HCT116 (cell line): ENCODE measurements around the gene XG. TPM values are rescaled to one million over a fixed set of nuclear protein-coding genes. Genes with fewer than 3 reads are reported as not detected.

Experiments
- ATAC-seq: fragments of 200-7000 bp; cut with Tn5 transposase; 2 replicates; pipeline ENCODE4 v1.9.1; 2020; ENCODE audit warnings: mild to moderate bottlenecking, moderate library complexity
- BruUV-seq: library from RNA; stranded (reverse); fragments of 400-500 nt; replicated peaks from 2 replicates; lab custom pipeline; 2021; lab: Mats Ljungman, UMichigan
- CTCF ChIA-PET: fragments of 300-600 bp; sonication (Branson Sonifier 250); formaldehyde crosslinking; loops from one replicate; lab custom pipeline; 2021; ENCODE audit warnings: antibody characterized with exemption; lab: Charles Lee
- POLR2A ChIA-PET: fragments of 300-600, 350-600 bp; sonication (Branson Sonifier 250); formaldehyde crosslinking; loops from one replicate; lab custom pipeline; 2021; ENCODE audit warnings: antibody characterized with exemption; lab: Charles Lee
- RAD21 ChIA-PET, 2 experiments: fragments of 300-600 bp; sonication (Branson Sonifier 250); formaldehyde crosslinking; loops; one replicate each; lab custom pipeline; 2023; ENCODE audit warnings: low total read pairs in 2 of 2; ENCODE audit not compliant: uncharacterized antibody in 2 of 2, unreplicated experiment in 2 of 2, low non-redundant PET in 1 of 2; lab: Charles Lee
- DNase-seq: peaks from one replicate; pipeline ENCODE4 v3.0.0-alpha.2; 2010; ENCODE audit warnings: low read depth, low spot score
- H2AFZ ChIP-seq: fragments of 200-600 bp; shearing (Covaris generic), sonication (generic); 2 replicates; pipeline ENCODE4 v1.6.1; 2017; ENCODE audit warnings: low read depth, mixed run types, mixed read lengths, antibody characterized with exemption, low read length; ENCODE audit not compliant: poor library complexity, severe bottlenecking
- H3K27ac ChIP-seq: 2 replicates; pipeline ENCODE4 v1.5.1; 2012; ENCODE audit warnings: low read depth, low read length
- H3K27me3 ChIP-seq: fragments of 200-600 bp; sonication (generic); 2 replicates; pipeline ENCODE4 v1.6.1; 2016; ENCODE audit warnings: mixed run types, low read length, mixed read lengths; ENCODE audit not compliant: insufficient read depth
- H3K36me3 ChIP-seq, 2 experiments: fragments of 200-500 bp in 1 of 2; fragments of 200-600 bp in 1 of 2; sonication (Bioruptor generic) in 1 of 2; sonication (generic) in 1 of 2; 2 replicates each; pipeline versions ENCODE4 v1.5.1 to v1.6.1; 2014 to 2016; ENCODE audit warnings: low read length in 2 of 2, inconsistent platforms in 1 of 2, mixed read lengths in 1 of 2, mixed run types in 1 of 2; ENCODE audit not compliant: insufficient read depth in 2 of 2, control insufficient read depth in 1 of 2
- H3K4me1 ChIP-seq, 2 experiments: fragments of 200-600 bp in 1 of 2; sonication (generic) in 1 of 2; 2 replicates each; pipeline versions ENCODE4 v1.5.1 to v1.6.1; 2012 to 2017; ENCODE audit warnings: low read length in 2 of 2, inconsistent platforms in 1 of 2, mild to moderate bottlenecking in 1 of 2, mixed read lengths in 1 of 2, mixed run types in 1 of 2, moderate library complexity in 1 of 2; ENCODE audit not compliant: insufficient read depth in 2 of 2, control insufficient read depth in 1 of 2
- H3K4me2 ChIP-seq: fragments of 200-600 bp; sonication (generic); 2 replicates; pipeline ENCODE4 v1.6.1; 2017; ENCODE audit warnings: mixed run types, low read length, mixed read lengths
- H3K4me3 ChIP-seq, 2 experiments: fragments of 200-600 bp in 1 of 2; sonication (generic) in 1 of 2; replicated peaks in 1 of 2; 2 replicates each; pipeline ENCODE4 v1.5.1; 2011 to 2016; ENCODE audit warnings: low read length in 2 of 2, control low read depth in 1 of 2, low read depth in 1 of 2, mild to moderate bottlenecking in 1 of 2, mixed read lengths in 1 of 2, mixed run types in 1 of 2
- H3K79me2 ChIP-seq: fragments of 200-600 bp; sonication (generic); 2 replicates; pipeline ENCODE4 v1.6.1; 2017; ENCODE audit warnings: mild to moderate bottlenecking, mixed run types, low read length, moderate library complexity, mixed read lengths; ENCODE audit not compliant: insufficient read depth
- H3K9ac ChIP-seq: fragments of 200-600 bp; sonication (generic); 2 replicates; pipeline ENCODE4 v1.6.1; 2016; ENCODE audit warnings: low read length, mixed read lengths
- H3K9me2 ChIP-seq: fragments of 200-600 bp; sonication (generic), shearing (Covaris generic); 2 replicates; pipeline ENCODE4 v1.6.1; 2017; ENCODE audit warnings: mixed run types, mild to moderate bottlenecking, moderate library complexity; ENCODE audit not compliant: insufficient read depth
- H3K9me3 ChIP-seq, 2 experiments: fragments of 200-500 bp in 1 of 2; fragments of 200-600 bp in 1 of 2; sonication (Bioruptor generic) in 1 of 2; sonication (generic) in 1 of 2; 2 replicates each; pipeline ENCODE4 v1.6.1; 2014 to 2017; ENCODE audit warnings: low read length in 2 of 2, mixed read lengths in 2 of 2, inconsistent platforms in 1 of 2, low read depth in 1 of 2, mild to moderate bottlenecking in 1 of 2, mixed run types in 1 of 2, moderate library complexity in 1 of 2; ENCODE audit not compliant: control insufficient read depth in 1 of 2, insufficient read depth in 1 of 2
- H4K20me1 ChIP-seq: fragments of 200-600 bp; sonication (generic), shearing (Covaris generic); 2 replicates; pipeline ENCODE4 v1.6.1; 2017; ENCODE audit warnings: mixed run types, mild to moderate bottlenecking, moderate library complexity; ENCODE audit not compliant: insufficient read depth
- CBX3 ChIP-seq: IDR thresholded peaks from 2 replicates; pipeline ENCODE4 v1.6.1; 2012; ENCODE audit warnings: low read depth
- CEBPB ChIP-seq: IDR thresholded peaks from 2 replicates; pipeline ENCODE4 v1.6.1; 2012; ENCODE audit warnings: low read depth
- EGR1 ChIP-seq: IDR thresholded peaks from 2 replicates; pipeline ENCODE4 v1.6.1; 2012; ENCODE audit warnings: low read depth
- EZH2 ChIP-seq: fragments of 200-600 bp; sonication (generic); IDR thresholded peaks from 2 replicates; pipeline ENCODE4 v1.6.1; 2017; ENCODE audit warnings: antibody characterized with exemption, mixed run types
- FOSL1 ChIP-seq: IDR thresholded peaks from 2 replicates; pipeline ENCODE4 v1.6.1; 2012; ENCODE audit warnings: low read depth
- POLR2A ChIP-seq: IDR thresholded peaks from 2 replicates; pipeline ENCODE4 v1.7.0; 2011; ENCODE audit warnings: borderline replicate concordance; ENCODE audit not compliant: insufficient read depth, insufficient read length; ENCODE audit errors: extremely low read depth
- REST ChIP-seq: IDR thresholded peaks from 2 replicates; pipeline ENCODE4 v1.6.1; 2012; ENCODE audit warnings: low read depth
- SP1 ChIP-seq: IDR thresholded peaks from 2 replicates; pipeline ENCODE4 v1.6.1; 2012; ENCODE audit warnings: low read depth
- TCF7L2 ChIP-seq: IDR thresholded peaks from 2 replicates; pipeline ENCODE4 v1.7.0; 2011; ENCODE audit warnings: borderline replicate concordance, inconsistent platforms; ENCODE audit not compliant: insufficient read depth, insufficient read length; ENCODE audit errors: extremely low read depth
- ZFX ChIP-seq: fragments of 450-650 bp; IDR thresholded peaks from 2 replicates; pipeline ENCODE4 v1.6.1; 2017
- intact Hi-C: fragments of 100-400 bp; cut with micrococcal nuclease; formaldehyde crosslinking; loops from 2 replicates; pipeline ENCODE4 v1.10.0; 2022
- total RNA-seq: library from RNA; stranded (reverse); gene quantifications from one replicate; pipeline ENCODE4 v1.2.1, GENCODE V29; 2021; ENCODE audit not compliant: unreplicated experiment
- TF ChIP-seq, protein P1 (sequence below), 3 experiments: fragments of 200-600 bp in 1 of 3; sonication (generic) in 1 of 3; IDR thresholded peaks in 2 of 3; conservative IDR thresholded peaks in 1 of 3; 2 replicates each; pipeline ENCODE4 v1.5.1; 2012 to 2017; ENCODE audit warnings: low read depth in 2 of 3, low read length in 2 of 3, antibody characterized with exemption in 1 of 3, borderline replicate concordance in 1 of 3, control low read depth in 1 of 3, mild to moderate bottlenecking in 1 of 3, mixed read lengths in 1 of 3, mixed run types in 1 of 3, moderate library complexity in 1 of 3; ENCODE audit not compliant: insufficient read depth in 1 of 3

Gene XG
- total RNA-seq, 1 experiment from 2014 or later, result not detected

DNA sequence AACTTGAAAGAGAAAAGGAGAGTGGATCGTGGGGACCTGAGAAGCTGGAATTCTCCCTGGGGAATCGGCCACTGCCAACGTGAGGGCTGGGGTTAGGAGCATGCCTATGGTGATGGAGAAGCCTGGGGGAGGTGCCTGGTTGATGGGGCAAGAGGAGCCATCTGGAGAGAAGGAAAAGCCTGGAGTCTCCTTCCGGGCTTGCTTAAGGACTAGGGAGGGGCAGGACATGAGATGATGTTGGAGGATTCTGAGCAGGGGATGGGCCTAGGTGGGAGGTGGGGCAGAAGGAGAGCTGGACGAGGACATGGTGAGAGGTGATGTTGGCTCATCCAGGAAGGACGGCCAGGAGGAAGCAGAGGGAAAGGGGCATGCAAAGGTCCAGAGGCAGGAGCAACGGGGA, 41.9 kb downstream of the XG start:
- no TSS peak for BruUV-seq
- Histone ChIP-seq H3K4me1 (no peaks in the 10 kb centered on the region), H3K9me2 (no peaks in the 10 kb centered on the region), H3K4me3 (no peak overlapping the region), H3K9me3 (no peaks in the 10 kb centered on the region), H4K20me1 (no peaks in the 10 kb centered on the region), H2AFZ (no peak overlapping the region), H3K36me3 (no peaks in the 10 kb centered on the region), H3K27me3 (no peaks in the 10 kb centered on the region), H3K79me2 (no peaks in the 10 kb centered on the region), H3K9ac (no peak overlapping the region), H3K27ac (no peak overlapping the region), H3K4me2 (no peak overlapping the region)
- ChIA-PET POLR2A (no interaction called here), CTCF (no interaction called here), RAD21 (no interaction called here)
- no peak for ATAC-seq
- intact Hi-C loops, result no loop called here
- no peak for DNase-seq
- TF ChIP-seq CBX3 (no peak), TCF7L2 (no peak), SP1 (no peak), FOSL1 (no peak), POLR2A (no peak)
- TF ChIP-seq, protein P1, sequence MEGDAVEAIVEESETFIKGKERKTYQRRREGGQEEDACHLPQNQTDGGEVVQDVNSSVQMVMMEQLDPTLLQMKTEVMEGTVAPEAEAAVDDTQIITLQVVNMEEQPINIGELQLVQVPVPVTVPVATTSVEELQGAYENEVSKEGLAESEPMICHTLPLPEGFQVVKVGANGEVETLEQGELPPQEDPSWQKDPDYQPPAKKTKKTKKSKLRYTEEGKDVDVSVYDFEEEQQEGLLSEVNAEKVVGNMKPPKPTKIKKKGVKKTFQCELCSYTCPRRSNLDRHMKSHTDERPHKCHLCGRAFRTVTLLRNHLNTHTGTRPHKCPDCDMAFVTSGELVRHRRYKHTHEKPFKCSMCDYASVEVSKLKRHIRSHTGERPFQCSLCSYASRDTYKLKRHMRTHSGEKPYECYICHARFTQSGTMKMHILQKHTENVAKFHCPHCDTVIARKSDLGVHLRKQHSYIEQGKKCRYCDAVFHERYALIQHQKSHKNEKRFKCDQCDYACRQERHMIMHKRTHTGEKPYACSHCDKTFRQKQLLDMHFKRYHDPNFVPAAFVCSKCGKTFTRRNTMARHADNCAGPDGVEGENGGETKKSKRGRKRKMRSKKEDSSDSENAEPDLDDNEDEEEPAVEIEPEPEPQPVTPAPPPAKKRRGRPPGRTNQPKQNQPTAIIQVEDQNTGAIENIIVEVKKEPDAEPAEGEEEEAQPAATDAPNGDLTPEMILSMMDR (IDR thresholded peaks at IDR 0.05 in 2 of 3, conservative IDR thresholded peaks at IDR 0.05 in 1 of 3; ENCODE audit: borderline replicate concordance in 1 of 3, insufficient read depth in 1 of 3, low read depth in 2 of 3, low read length in 2 of 3), result no peak

DNA sequence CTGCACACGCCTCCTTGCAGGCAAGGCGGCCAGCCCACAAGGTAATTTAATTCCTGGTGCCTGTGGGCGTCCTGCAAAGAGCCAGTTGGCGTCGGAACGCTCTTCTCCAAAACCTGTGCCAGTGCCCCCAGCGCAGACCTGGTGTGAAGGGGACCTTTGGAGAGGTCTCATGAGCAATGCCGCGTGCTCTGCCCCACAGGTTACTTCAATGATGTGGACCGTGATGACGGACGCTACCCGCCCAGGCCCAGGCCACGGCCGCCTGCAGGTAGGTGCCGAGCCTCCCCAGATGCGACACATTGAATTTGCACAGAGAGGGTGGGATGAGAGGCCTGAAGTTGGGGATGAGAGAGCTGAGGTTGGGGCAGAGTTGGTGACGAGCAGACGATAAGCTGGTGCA, 42.5 kb downstream of the XG start:
- no peak overlapping the region for H3K4me2 ChIP-seq
- no peak overlapping the region for H3K9ac ChIP-seq
- no peaks in the 10 kb centered on the region for H3K36me3 ChIP-seq
- no peak overlapping the region for H3K4me3 ChIP-seq
- DNase-seq (no peak), ATAC-seq (no peak)
- no peaks in the 10 kb centered on the region for H3K27me3 ChIP-seq
- H2AFZ ChIP-seq, result no peak overlapping the region
- ChIA-PET POLR2A (no interaction called here), RAD21 (no interaction called here)
- no peaks in the 10 kb centered on the region for H3K79me2 ChIP-seq
- intact Hi-C loops, result no loop called here
- H3K4me1 ChIP-seq, result no peaks in the 10 kb centered on the region
- no peaks in the 10 kb centered on the region for H4K20me1 ChIP-seq
- no peaks in the 10 kb centered on the region for H3K9me2 ChIP-seq
- H3K27ac ChIP-seq, result no peak overlapping the region
- H3K9me3 ChIP-seq, result no peaks in the 10 kb centered on the region
- no peak for TF ChIP-seq POLR2A
- TF ChIP-seq EGR1, result no peak
- no peak for TF ChIP-seq TCF7L2
- no peak for TF ChIP-seq ZFX
- TF ChIP-seq, protein P1 (IDR thresholded peaks at IDR 0.05 in 2 of 3, conservative IDR thresholded peaks at IDR 0.05 in 1 of 3; ENCODE audit: borderline replicate concordance in 1 of 3, insufficient read depth in 1 of 3, low read depth in 2 of 3, low read length in 2 of 3), result no peak
- no peak for TF ChIP-seq EZH2
- no peak for TF ChIP-seq REST
- no peak for TF ChIP-seq FOSL1
- TF ChIP-seq CBX3, result no peak
- no peak for TF ChIP-seq CEBPB
- TF ChIP-seq, all 23 proteins: peak for 0
- CTCF ChIA-PET, result no interaction called here
- no TSS peak for BruUV-seq
